Heart left ventricle (tissue), 13 donors: ENCODE data around the gene PELI3.

Source experiments
- POLR2A ChIP-seq, 2 donors: fragments of 450-650 bp; IDR thresholded peaks; one replicate each; pipeline ENCODE4 v1.6.1; 2017; ENCODE audit warnings: antibody characterized with exemption in 2 of 2, mild to moderate bottlenecking in 2 of 2, moderate library complexity in 2 of 2
- TF ChIP-seq, protein P1 (sequence below), 12 donors: fragments of 200-600 bp; sonication (generic) in 4 of 12; IDR thresholded peaks; one replicate each; pipeline versions ENCODE4 v1.5.0 to v1.8.0; 2018 to 2022; ENCODE audit warnings: antibody characterized with exemption in 12 of 12, mild to moderate bottlenecking in 5 of 12
- donor health status: ischemic (EF 13 %, LVEDD 7.1; RV severe dilation, severe dysfunction).
- donor health status: DM: no; HTN: yes; CAD: no.
- donor health status: DM: no; HTN: no; CAD: no.
- donor health status: ischemic (EF 25% LVEDD 6.9; RV normal size, moderate dysfunction).
- donor health status: ischemic (EF 25% LVEDD 5.7; RV mildly dilated, moderate dysfunction).
- donor health status: ischemic (EF 35%, LVEDD 5.7; RV mildly dilated, moderate dysfunction).
- donor health status: nonischemic (EF 11% LVEDD 7.7; RV severe dilation, severe dysfunction).
- donor health status: DM: yes; HTN: yes; CAD: no.
- donor health status: PGD.
- donor health status: ischemic (EF 29% LVEDD 5.4; RV normal size, mild dysfunction).
- donor health status: nonischemic (EF 23%, LVEDD 6.1; RV moderate dilation, normal function).

DNA sequence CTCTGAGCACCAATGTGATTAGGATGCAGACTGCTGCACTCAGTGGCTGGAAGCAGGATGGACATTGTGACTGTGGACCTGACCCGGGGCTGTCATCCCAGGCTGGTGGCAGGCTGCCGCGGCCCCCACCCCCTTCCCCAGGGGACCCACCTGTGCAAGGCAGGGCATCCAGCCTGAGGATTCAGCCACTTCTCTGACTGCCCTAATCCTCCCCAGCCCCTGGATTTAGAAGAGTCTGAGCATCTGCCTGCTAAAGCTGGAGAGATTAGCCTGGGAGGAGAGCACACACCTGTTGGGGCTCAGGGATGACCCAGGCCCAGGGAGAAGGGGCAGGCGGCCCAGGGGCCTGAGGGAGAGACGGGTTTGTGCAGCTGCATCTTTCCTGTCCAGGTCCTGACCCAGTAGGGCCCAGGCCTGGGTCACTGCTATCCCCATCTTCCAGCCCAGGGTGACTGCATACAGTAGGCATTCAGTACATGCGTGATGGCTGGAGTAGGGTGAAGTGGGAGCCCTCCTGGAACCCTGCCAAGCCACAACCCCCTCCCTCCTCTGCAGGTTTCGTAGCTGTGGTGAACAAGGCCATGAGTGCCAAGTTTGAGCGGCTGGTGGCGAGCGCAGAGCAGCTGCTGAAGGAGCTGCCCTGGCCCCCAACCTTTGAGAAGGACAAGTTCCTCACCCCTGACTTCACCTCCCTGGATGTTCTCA lies 25.6 kb downstream of the PELI3 start:
- no peak for TF ChIP-seq POLR2A (IDR thresholded peaks at IDR 0.05)
- TF ChIP-seq, protein P1, sequence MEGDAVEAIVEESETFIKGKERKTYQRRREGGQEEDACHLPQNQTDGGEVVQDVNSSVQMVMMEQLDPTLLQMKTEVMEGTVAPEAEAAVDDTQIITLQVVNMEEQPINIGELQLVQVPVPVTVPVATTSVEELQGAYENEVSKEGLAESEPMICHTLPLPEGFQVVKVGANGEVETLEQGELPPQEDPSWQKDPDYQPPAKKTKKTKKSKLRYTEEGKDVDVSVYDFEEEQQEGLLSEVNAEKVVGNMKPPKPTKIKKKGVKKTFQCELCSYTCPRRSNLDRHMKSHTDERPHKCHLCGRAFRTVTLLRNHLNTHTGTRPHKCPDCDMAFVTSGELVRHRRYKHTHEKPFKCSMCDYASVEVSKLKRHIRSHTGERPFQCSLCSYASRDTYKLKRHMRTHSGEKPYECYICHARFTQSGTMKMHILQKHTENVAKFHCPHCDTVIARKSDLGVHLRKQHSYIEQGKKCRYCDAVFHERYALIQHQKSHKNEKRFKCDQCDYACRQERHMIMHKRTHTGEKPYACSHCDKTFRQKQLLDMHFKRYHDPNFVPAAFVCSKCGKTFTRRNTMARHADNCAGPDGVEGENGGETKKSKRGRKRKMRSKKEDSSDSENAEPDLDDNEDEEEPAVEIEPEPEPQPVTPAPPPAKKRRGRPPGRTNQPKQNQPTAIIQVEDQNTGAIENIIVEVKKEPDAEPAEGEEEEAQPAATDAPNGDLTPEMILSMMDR (IDR thresholded peaks at IDR 0.05), result no peak
